Measurements from ENCODE around the gene BMP8B.
"Not testable (repeated sequence)": the region's sequence is repeated elsewhere in the genome, so short reads cannot be mapped to it uniquely, and the experiment has no call there.

- TF ChIP-seq CTCF, POLR2A (IDR thresholded peaks at IDR 0.05): not testable (repeated sequence)
These were observed 15.2 kb downstream of the BMP8B start for GRCh38 chr1:39773369-39773979.
